Pancreas (tissue), 10 donors: ENCODE results near the gene MDP1. TPM values are rescaled to one million over a fixed set of nuclear protein-coding genes. Genes with fewer than 3 reads are reported as not detected.
"Not testable (repeated sequence)": the region's sequence is repeated elsewhere in the genome, so short reads cannot be mapped to it uniquely, and the experiment has no call there.

Experiments
- ATAC-seq, 4 donors: fragments of 200-7000 bp; cut with Tn5 transposase; one replicate each; pipeline versions ENCODE4 v1.8.0 to v1.9.1; 2020; ENCODE audit warnings: mild to moderate bottlenecking in 4 of 4, moderate library complexity in 4 of 4
- DNase-seq, 6 donors: peaks; one replicate each; pipeline ENCODE4 v3.0.0-alpha.2; 2020
- FAIRE-seq: peaks from 2 replicates; lab custom pipeline; 2012; peaks lifted over from hg19 to GRCh38; lab: Jason Lieb, UNC
- H3K27ac ChIP-seq, 4 donors: fragments of 200-600 bp; sonication (generic); 1 replicate in 3 of 4; 2 replicates in 1 of 4; pipeline versions ENCODE4 v1.5.0 to v1.8.0; 2020
- H3K27me3 ChIP-seq, 4 donors: fragments of 200-600 bp; one replicate each; pipeline ENCODE4 v1.8.0; 2021
- H3K36me3 ChIP-seq, 3 donors: fragments of 200-600 bp; sonication (generic) in 1 of 3; one replicate each; pipeline versions ENCODE4 v1.5.0 to v1.8.0; 2020 to 2021
- H3K4me1 ChIP-seq, 3 donors: fragments of 200-600 bp; one replicate each; pipeline ENCODE4 v1.8.0; 2021
- H3K4me3 ChIP-seq, 4 donors: fragments of 200-600 bp; sonication (generic) in 2 of 4; one replicate each; pipeline versions ENCODE4 v1.5.0 to v1.8.0; 2020 to 2021
- H3K9me3 ChIP-seq, 4 donors: fragments of 200-600 bp; one replicate each; pipeline ENCODE4 v1.8.0; 2021
- WGBS, 2 donors: extraction: QIAGEN DNeasy Blood & Tissue Kit; methylation state at CpG; one replicate each; pipeline ENCODE4 v1.1.7; 2013; 5-methylcytosine and 5-hydroxymethylcytosine counted together
- intact Hi-C, 3 donors: fragments of 100-400 bp; cut with DNase I; formaldehyde crosslinking; loops; one replicate each; pipeline versions ENCODE4 v1.11.1 to v1.14.2; 2022
- polyA plus RNA-seq, 2 donors: library from polyadenylated mRNA; stranded (reverse); fragments of 200-250 nt; gene quantifications; one replicate each; pipeline ENCODE4 v1.2.3, GENCODE V29; 2013
- total RNA-seq, 6 donors: library from RNA; stranded (reverse); fragmentation: NEBNext Ultra II Directional in 4 of 6; extraction: Animal tissue kit (Norgen Biotek cat#: 25700) in 4 of 6; gene quantifications; one replicate each; pipeline versions ENCODE4 v1.2.1 to v1.2.4, GENCODE V29; 2021 to 2023
- TF ChIP-seq, protein P1 (sequence below), 4 donors: fragments of 200-600 bp; sonication (generic) in 3 of 4; IDR thresholded peaks; one replicate each; pipeline versions ENCODE4 v1.5.0 to v1.8.0; 2021; ENCODE audit warnings: antibody characterized with exemption in 4 of 4
- donor health status: healthy with polysubstance abuse.
- donor health status: DM: no; HTN: no; CAD: no; lungs with moderate emphysema.
- donor health status: DM: no; HTN: no; CAD: no.
- donor health status: control.
- donor health status: control.
- donor health status: Bipolar disorder and iron deficiency.
- donor health status: DM: yes; HTN: yes; CAD: no.
- donor health status: DM: no; HTN: no; CAD: no.
- donor health status: DM: no; HTN: no; CAD: no.
- donor health status: DM: yes; HTN: yes; CAD: no.

MDP1 gene
- total and polyA plus RNA-seq, 8 donors = 7.8 to 31.7 (median 10.3) TPM

- intact Hi-C loops = no loop called here
- FAIRE-seq (no peak), DNase-seq (no peak), ATAC-seq (no peak)
- peaks cover 0 to 5% (median 0%) of the 10 kb centered on the region in 3 donors for H3K36me3 ChIP-seq
- no peaks in the 10 kb centered on the region for H3K27me3 ChIP-seq
- TF ChIP-seq, protein P1, sequence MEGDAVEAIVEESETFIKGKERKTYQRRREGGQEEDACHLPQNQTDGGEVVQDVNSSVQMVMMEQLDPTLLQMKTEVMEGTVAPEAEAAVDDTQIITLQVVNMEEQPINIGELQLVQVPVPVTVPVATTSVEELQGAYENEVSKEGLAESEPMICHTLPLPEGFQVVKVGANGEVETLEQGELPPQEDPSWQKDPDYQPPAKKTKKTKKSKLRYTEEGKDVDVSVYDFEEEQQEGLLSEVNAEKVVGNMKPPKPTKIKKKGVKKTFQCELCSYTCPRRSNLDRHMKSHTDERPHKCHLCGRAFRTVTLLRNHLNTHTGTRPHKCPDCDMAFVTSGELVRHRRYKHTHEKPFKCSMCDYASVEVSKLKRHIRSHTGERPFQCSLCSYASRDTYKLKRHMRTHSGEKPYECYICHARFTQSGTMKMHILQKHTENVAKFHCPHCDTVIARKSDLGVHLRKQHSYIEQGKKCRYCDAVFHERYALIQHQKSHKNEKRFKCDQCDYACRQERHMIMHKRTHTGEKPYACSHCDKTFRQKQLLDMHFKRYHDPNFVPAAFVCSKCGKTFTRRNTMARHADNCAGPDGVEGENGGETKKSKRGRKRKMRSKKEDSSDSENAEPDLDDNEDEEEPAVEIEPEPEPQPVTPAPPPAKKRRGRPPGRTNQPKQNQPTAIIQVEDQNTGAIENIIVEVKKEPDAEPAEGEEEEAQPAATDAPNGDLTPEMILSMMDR (IDR thresholded peaks at IDR 0.05) = no peak
- H3K4me3 ChIP-seq = no peak overlapping the region
- H3K27ac ChIP-seq = no peak overlapping the region
- peaks cover 0 to 9% (median 0%) of the 10 kb centered on the region in 3 donors for H3K4me1 ChIP-seq
- 73 to 85% methylated on average over 1 of the region's 1 CpG for WGBS, 2 donors
- no peaks in the 10 kb centered on the region for H3K9me3 ChIP-seq
Observed at GRCh38 chr14:24226473-24226872, 10.6 kb upstream of the MDP1 start.

GRCh38 chr14:24224618-24225071 is 8.8 kb upstream of the MDP1 start:
- Histone ChIP-seq H3K27ac (no peak overlapping the region), H3K4me3 (no peak overlapping the region), H3K4me1 (no peaks in the 10 kb centered on the region), H3K9me3 (no peaks in the 10 kb centered on the region), H3K36me3 (peaks cover 0 to 5% (median 0%) of the 10 kb centered on the region in 3 donors), H3K27me3 (no peaks in the 10 kb centered on the region)
- FAIRE-seq = no peak
- ATAC-seq = no peak
- intact Hi-C loops = no loop called here
- TF ChIP-seq, protein P1 (IDR thresholded peaks at IDR 0.05) = no peak
- WGBS, 2 donors = 90 to 92% methylated on average over 7 of the region's 7 CpGs
- no peak for DNase-seq

DNA sequence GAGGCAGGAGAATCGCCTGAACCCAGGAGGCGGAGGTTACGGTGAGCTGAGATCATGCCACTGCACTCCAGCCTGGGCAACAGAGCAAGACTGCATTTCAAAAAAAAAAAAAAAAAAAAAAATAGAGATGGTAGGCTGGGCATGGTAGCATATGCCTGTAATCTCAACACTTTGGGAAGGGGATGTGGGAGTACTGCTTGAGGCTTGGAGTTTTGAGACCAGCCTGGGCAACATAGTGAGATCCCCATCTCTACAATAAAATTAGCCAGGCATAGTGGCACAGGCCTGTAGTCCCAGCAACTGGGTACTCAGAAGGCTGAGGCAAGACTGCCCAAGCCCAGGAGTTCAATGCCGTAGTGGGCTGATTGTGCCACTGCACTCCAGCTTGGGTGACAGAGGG is 7.1 kb upstream of the MDP1 start:
- H3K27ac ChIP-seq, FAIRE-seq, intact Hi-C loops, H3K9me3 ChIP-seq, H3K36me3 ChIP-seq, H3K4me1 ChIP-seq, ATAC-seq, DNase-seq, H3K27me3 ChIP-seq, H3K4me3 ChIP-seq: not testable (repeated sequence)
- WGBS, 2 donors = 95 to 98% methylated on average over 4 of the region's 4 CpGs

DNA sequence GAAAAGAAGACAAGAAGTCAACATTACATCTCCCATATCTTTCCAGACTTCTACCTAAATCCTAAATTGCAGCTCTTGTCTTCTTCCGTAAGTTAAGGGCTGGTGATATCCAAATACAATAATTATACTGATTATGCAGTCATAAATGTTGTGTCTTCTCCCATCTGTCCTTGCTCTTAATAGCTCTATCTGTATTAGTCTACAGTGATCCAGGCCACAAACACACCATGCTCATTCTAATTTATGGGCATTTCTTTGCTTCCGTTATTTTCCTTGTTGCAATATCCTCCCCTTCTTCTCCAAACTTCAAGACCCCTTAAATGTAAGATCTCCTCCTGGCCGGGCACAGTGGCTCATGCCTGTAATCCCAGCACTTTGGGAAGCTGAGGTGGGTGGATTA is 3.7 kb upstream of the MDP1 start:
- H3K27ac ChIP-seq = no peak overlapping the region
- H3K27me3 ChIP-seq = no peaks in the 10 kb centered on the region
- no peaks in the 10 kb centered on the region for H3K36me3 ChIP-seq
- H3K4me3 ChIP-seq = no peak overlapping the region
- intact Hi-C loops = no loop called here
- H3K9me3 ChIP-seq = no peaks in the 10 kb centered on the region
- TF ChIP-seq, protein P1 (IDR thresholded peaks at IDR 0.05) = no peak
- no peak for FAIRE-seq
- H3K4me1 ChIP-seq = peaks cover 0 to 5% (median 0%) of the 10 kb centered on the region in 3 donors
- no peak for DNase-seq
- ATAC-seq = no peak
- 61 to 62% methylated on average over 3 of the region's 3 CpGs for WGBS, 2 donors

GRCh38 chr14:24219080-24219479 is 3.2 kb upstream of the MDP1 start:
- Histone ChIP-seq H3K27me3 (no peaks in the 10 kb centered on the region), H3K27ac (no peak overlapping the region), H3K36me3 (no peaks in the 10 kb centered on the region), H3K4me3 (no peak overlapping the region), H3K9me3 (no peaks in the 10 kb centered on the region), H3K4me1 (peaks cover 0 to 5% (median 0%) of the 10 kb centered on the region in 3 donors)
- DNase-seq = no peak
- no peak for ATAC-seq
- FAIRE-seq = no peak
- intact Hi-C loops = no loop called here
- 86 to 94% methylated on average over 3 to 4 of the region's 4 CpGs for WGBS, 2 donors
- TF ChIP-seq, protein P1 (IDR thresholded peaks at IDR 0.05) = no peak

GRCh38 chr14:24216876-24217275 is 1.0 kb upstream of the MDP1 start:
- H3K27me3 ChIP-seq, intact Hi-C loops, H3K9me3 ChIP-seq, ATAC-seq, DNase-seq, FAIRE-seq, H3K36me3 ChIP-seq, H3K27ac ChIP-seq, H3K4me1 ChIP-seq, H3K4me3 ChIP-seq: not testable (repeated sequence)
- WGBS, 2 donors = 76 to 94% methylated on average over 1 of the region's 1 CpG
